Activated CD4-positive, CD25-positive, alpha-beta regulatory T cell treated with anti-CD3 and anti-CD28 coated beads, Interleukin-2, amount 50 U/mL, for 16 hours (primary cell): ENCODE data around the gene SERPINA10.

ENCODE experiments used
- DNase-seq: peaks from one replicate; pipeline ENCODE4 v3.0.0-alpha.2; 2020; ENCODE audit warnings: low read depth, low spot score

The SERPINA10 gene

GRCh38 chr14:94292872-94293577 is at the start of gene SERPINA10:
TSS of gene SERPINA10 (minus strand) at chr14:94293268. CDS start at chr14:94290593, 2,675 bp downstream.
- no peak for DNase-seq

GRCh38 chr14:94342334-94342934 is 49.4 kb upstream of the SERPINA10 start:
- DNase-seq: no peak

GRCh38 chr14:94341656-94342333 is 48.7 kb upstream of the SERPINA10 start:
- no peak for DNase-seq

- no peak for DNase-seq
These were observed 47.5 kb upstream of the SERPINA10 start for GRCh38 chr14:94340533-94340932.

GRCh38 chr14:94338023-94338422 is 45.0 kb upstream of the SERPINA10 start:
- no peak for DNase-seq

GRCh38 chr14:94337274-94337673 is 44.2 kb upstream of the SERPINA10 start:
- DNase-seq: no peak

- DNase-seq: no peak
These were observed 41.8 kb upstream of the SERPINA10 start for GRCh38 chr14:94334872-94335271.

GRCh38 chr14:94332587-94332986 is 39.5 kb upstream of the SERPINA10 start:
- no peak for DNase-seq

- no peak for DNase-seq
These were observed 39.1 kb upstream of the SERPINA10 start for GRCh38 chr14:94332063-94332583.

GRCh38 chr14:94331462-94331861 is 38.4 kb upstream of the SERPINA10 start:
- no peak for DNase-seq

- DNase-seq: no peak
These were observed 37.8 kb upstream of the SERPINA10 start for GRCh38 chr14:94330857-94331256.

- no peak for DNase-seq
These were observed 37.4 kb upstream of the SERPINA10 start for GRCh38 chr14:94330432-94330831.

GRCh38 chr14:94329857-94330256 is 36.8 kb upstream of the SERPINA10 start:
- no peak for DNase-seq

GRCh38 chr14:94328196-94328595 is 35.1 kb upstream of the SERPINA10 start:
- no peak for DNase-seq

- DNase-seq: no peak
These were observed 29.8 kb upstream of the SERPINA10 start, which contains the start of gene SERPINA6 for GRCh38 chr14:94322648-94323570. TSS of gene SERPINA6 (minus strand) at chr14:94323336. CDS start at chr14:94314648, 8,688 bp downstream.

- DNase-seq: no peak
These were observed 28.6 kb upstream of the SERPINA10 start for GRCh38 chr14:94321421-94322271.

GRCh38 chr14:94320243-94320642 is 27.2 kb upstream of the SERPINA10 start:
- DNase-seq: no peak

- DNase-seq: no peak
These were observed 24.2 kb upstream of the SERPINA10 start for GRCh38 chr14:94317259-94317658.

- no peak for DNase-seq
These were observed 23.6 kb upstream of the SERPINA10 start for GRCh38 chr14:94316692-94317091.

GRCh38 chr14:94314890-94315289 is 21.8 kb upstream of the SERPINA10 start:
- DNase-seq: no peak
